HG03139 (cell line): ENCODE measurements around the gene GGCX.
"Not testable (repeated sequence)": the region's sequence is repeated elsewhere in the genome, so short reads cannot be mapped to it uniquely, and the experiment has no call there.

ENCODE experiments used
- ATAC-seq: cut with Tn5 transposase; IDR thresholded peaks from one replicate; pipeline ENCODE4 v1.9.1; 2021; ENCODE audit not compliant: unreplicated experiment

Gene GGCX

GRCh38 chr2:85594715-85595300 is 33.5 kb upstream of the GGCX start:
- ATAC-seq: no peak

- ATAC-seq: no peak
These were observed 31.7 kb upstream of the GGCX start for GRCh38 chr2:85593023-85593422.

DNA sequence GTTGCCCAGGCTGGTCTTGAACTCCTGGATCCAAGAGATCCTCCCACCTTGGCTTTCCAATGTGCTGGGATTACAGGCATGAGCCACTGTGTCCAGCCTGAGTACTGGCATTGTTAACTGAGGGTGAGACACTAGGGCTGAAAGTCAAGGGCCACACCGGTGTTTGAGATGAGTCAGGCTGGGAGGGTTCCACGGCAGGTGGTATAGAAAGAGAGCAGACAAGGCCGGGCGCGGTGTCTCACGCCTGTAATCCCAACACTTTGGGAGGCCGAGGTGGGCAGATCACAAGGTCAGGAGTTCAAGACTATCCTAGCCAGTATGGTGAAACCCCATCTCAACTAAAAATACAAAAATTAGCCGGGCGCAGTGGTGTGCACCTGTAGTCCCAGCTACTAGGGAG is 31.0 kb upstream of the GGCX start:
- not testable (repeated sequence) for ATAC-seq

DNA sequence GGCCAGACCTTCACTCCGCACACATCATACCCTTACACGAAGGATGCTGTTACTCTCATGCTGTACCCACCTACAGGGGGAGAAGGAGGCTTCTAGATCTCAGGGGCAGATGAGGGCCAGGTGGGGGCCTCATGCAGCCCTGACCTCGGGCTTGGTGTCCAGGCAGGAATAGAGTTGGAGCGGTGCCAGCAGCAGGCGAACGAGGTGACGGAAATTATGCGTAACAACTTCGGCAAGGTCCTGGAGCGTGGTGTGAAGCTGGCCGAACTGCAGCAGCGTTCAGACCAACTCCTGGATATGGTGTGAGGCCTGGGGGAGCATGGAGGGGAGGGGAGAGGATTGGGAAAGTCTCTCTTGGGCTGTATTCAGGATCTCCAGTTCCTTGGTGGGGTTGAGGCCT is 30.3 kb upstream of the GGCX start:
- ATAC-seq: no peak

DNA sequence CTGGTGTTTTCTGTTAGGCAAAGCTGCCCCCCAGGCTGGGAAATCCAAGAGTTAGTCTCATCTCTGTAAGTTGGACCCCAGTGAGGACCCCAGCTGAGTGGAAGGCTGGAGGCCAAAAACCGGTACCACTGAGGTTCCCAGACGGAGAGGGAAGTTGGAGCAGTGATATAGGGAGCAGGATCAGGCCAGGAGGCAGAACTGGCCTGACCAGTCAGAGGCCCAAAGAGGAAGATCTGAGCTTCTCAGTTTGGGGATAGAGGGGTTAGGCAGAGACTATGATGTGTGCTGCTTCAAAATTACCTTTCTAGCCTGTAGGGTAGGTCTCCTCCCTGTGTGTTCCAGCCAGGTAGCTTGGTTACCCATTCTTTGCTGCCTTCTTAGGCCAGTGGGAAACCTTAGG is 29.7 kb upstream of the GGCX start:
- no peak for ATAC-seq

- ATAC-seq: no peak
These were observed 28.9 kb upstream of the GGCX start for GRCh38 chr2:85589982-85590791.

DNA sequence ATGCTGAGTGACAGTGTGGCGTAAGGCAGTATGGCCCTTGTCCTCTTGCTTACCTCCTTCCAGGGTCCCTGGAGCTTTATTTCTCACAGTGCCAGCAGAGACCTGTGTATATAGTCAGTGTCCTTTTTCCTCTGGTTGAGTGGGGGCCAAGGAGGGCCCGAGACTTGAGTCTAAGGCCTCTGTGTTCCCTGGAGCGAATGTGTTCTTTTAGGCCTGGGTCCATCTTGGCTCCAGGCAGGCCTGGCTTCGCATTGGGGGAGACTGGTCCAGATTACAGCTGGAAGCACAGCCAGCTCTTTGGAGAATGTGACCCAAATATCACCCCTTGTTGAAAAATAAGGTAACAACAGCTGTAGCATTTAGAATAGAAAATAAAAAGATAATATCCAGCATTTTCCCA is 27.9 kb upstream of the GGCX start:
- ATAC-seq: no peak

GRCh38 chr2:85588645-85589044 is 27.4 kb upstream of the GGCX start:
- ATAC-seq: no peak

- no peak for ATAC-seq
These were observed 26.9 kb upstream of the GGCX start for GRCh38 chr2:85588236-85588635.

DNA sequence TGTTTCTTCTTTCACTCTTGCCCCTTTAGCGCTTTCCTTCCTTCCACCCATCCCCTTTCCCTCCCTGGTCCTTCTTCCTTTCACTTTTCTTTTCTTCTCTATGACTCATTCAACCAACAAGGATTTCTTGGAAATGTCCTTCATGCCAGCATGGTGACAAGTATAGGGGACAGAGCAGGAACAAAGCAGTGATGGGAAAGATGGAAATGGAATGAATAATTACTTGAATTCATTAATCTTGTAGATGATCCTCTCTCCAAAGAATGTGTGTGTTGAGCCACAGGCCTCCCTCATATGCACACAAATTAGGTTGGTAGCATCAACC is 24.4 kb upstream of the GGCX start:
- no peak for ATAC-seq

- ATAC-seq: no peak
These were observed 23.8 kb upstream of the GGCX start for GRCh38 chr2:85584857-85585780.

- ATAC-seq: no peak
These were observed 23.1 kb upstream of the GGCX start, which contains the start of gene VAMP5 for GRCh38 chr2:85584354-85584856. Gene VAMP5 (plus strand): TSS chr2:85584431. CDS start chr2:85584491, 60 bp downstream.

GRCh38 chr2:85583667-85584353 is 22.5 kb upstream of the GGCX start:
- ATAC-seq: no peak

- no peak for ATAC-seq
These were observed 21.2 kb upstream of the GGCX start for GRCh38 chr2:85582492-85582891.

- ATAC-seq: no peak
These were observed 18.9 kb upstream of the GGCX start for GRCh38 chr2:85580206-85580605.

GRCh38 chr2:85579266-85579935 is 18.1 kb upstream of the GGCX start:
- ATAC-seq: no peak

DNA sequence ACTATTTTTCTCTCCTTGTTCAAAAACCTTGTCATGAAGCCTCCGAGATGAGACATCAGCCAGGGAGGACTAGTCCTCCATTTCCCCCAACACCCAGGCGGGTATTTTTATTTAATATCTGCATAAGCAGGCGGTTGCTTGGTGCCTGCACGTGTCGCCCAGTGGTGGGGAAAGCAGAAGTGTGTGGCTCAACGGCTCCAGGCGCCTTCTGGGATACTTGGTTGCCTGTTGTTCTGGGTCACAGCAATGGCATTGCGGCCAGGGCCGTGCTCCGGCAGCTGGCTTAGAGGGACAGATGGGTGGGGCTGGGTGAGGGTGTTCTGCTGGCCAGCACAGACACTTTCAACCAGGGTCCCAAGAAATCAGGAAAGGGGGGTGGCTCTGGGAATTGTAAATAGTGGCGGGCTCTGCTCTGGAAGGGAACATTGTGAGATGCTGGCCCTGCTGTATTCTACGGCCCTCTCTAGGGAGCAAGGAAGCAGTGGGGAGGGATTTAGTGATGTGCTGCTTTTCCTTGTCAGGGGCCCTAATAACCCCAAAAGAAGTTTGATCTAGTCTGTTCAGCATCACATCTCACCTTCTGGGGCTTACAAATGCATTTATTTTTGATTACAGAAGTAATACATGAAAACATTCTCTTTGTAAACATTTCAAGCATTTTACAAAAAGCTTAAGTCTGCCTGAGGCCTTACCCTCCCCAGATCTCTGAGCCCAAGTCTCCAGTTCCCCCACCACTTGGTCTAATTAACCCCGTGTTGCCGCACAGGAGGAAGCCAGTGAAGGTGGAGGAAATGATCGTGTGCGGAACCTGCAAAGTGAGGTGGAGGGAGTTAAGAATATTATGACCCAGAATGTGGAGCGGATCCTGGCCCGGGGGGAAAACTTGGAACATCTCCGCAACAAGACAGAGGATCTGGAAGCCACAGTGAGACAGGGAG is 17.2 kb upstream of the GGCX start:
- ATAC-seq: no peak

GRCh38 chr2:85577386-85578242 is 16.3 kb upstream of the GGCX start, which contains the start of gene VAMP8:
Gene VAMP8 (plus strand): TSS chr2:85577586. CDS start chr2:85577647, 61 bp downstream.
- ATAC-seq: no peak
